Bone marrow (tissue), 2 donors: ENCODE data around the gene CHTOP.
"Not testable (repeated sequence)": the region's sequence is repeated elsewhere in the genome, so short reads cannot be mapped to it uniquely, and the experiment has no call there.

Source experiments
- DNase-seq, 2 donors: peaks; one replicate each; lab custom pipeline; 2025; lab: John Stamatoyannopoulos, UW

The CHTOP gene

GRCh38 chr1:153631047-153632022 lies 2.5 kb upstream of the CHTOP start:
- no peak for DNase-seq

GRCh38 chr1:153633161-153633753 lies 609 bp upstream of the CHTOP start:
- DNase-seq: no peak

- no peak for DNase-seq
Observed at GRCh38 chr1:153635872-153636271, 2.0 kb downstream of the CHTOP start.

- no peak for DNase-seq
Observed at GRCh38 chr1:153636312-153636711, 2.4 kb downstream of the CHTOP start.

GRCh38 chr1:153638261-153638660 lies 4.4 kb downstream of the CHTOP start:
- no peak for DNase-seq

GRCh38 chr1:153639280-153639679 lies 5.4 kb downstream of the CHTOP start:
- DNase-seq: no peak

GRCh38 chr1:153640213-153640612 lies 6.3 kb downstream of the CHTOP start:
- DNase-seq: not testable (repeated sequence)

- DNase-seq: no peak
Observed at GRCh38 chr1:153640861-153641260, 7.0 kb downstream of the CHTOP start.

- DNase-seq: no peak
Observed at GRCh38 chr1:153642161-153642560, 8.3 kb downstream of the CHTOP start.

GRCh38 chr1:153643100-153643499 lies 9.2 kb downstream of the CHTOP start:
- no peak for DNase-seq

GRCh38 chr1:153643816-153644215 lies 9.9 kb downstream of the CHTOP start:
- DNase-seq: no peak

GRCh38 chr1:153646672-153647345 lies 12.9 kb downstream of the CHTOP start:
- no peak for DNase-seq

GRCh38 chr1:153647346-153647714 lies 13.5 kb downstream of the CHTOP start:
- DNase-seq: no peak

- DNase-seq: no peak
Observed at GRCh38 chr1:153648000-153648643, 14.3 kb downstream of the CHTOP start.

- DNase-seq: no peak
Observed at GRCh38 chr1:153649137-153649862, 15.4 kb downstream of the CHTOP start.

GRCh38 chr1:153649863-153650235 lies 16.0 kb downstream of the CHTOP start:
- no peak for DNase-seq

GRCh38 chr1:153651771-153652170 lies 17.9 kb downstream of the CHTOP start:
- DNase-seq: no peak

GRCh38 chr1:153652805-153653500 lies 19.1 kb downstream of the CHTOP start:
- DNase-seq: peak in 1 of 2 donors; percentile 9

- no peak for DNase-seq
Observed at GRCh38 chr1:153655333-153655732, 21.5 kb downstream of the CHTOP start.

GRCh38 chr1:153658400-153659174 lies 24.7 kb downstream of the CHTOP start, which contains the start of gene SNAPIN:
Gene SNAPIN, plus strand, starts transcription at chr1:153658703. Its CDS starts 41 bp downstream, at chr1:153658744.
- peak; percentile 82 to 83 for DNase-seq
